PFSK-1 (cell line): ENCODE data around the gene RGS19.

Experiments used
- FOXP2 ChIP-seq: optimal IDR thresholded peaks from 2 replicates; pipeline ENCODE3; 2011; ENCODE audit warnings: borderline replicate concordance, control low read depth, inconsistent platforms; ENCODE audit not compliant: insufficient read depth; ENCODE audit errors: extremely low read length, extremely low read depth
- POLR2AphosphoS5 ChIP-seq: IDR thresholded peaks from 2 replicates; pipeline ENCODE4 v1.6.1; 2012; ENCODE audit warnings: low read depth, mild to moderate bottlenecking, control low read depth, low read length, moderate library complexity
- REST ChIP-seq, 2 experiments: IDR thresholded peaks; 2 replicates each; pipeline versions ENCODE4 v1.6.1 to v1.8.0; 2011 to 2012; ENCODE audit warnings: low read depth in 2 of 2, low read length in 2 of 2, control low read depth in 1 of 2, inconsistent platforms in 1 of 2, mild to moderate bottlenecking in 1 of 2, moderate library complexity in 1 of 2; ENCODE audit not compliant: insufficient read depth in 1 of 2
- SIN3A ChIP-seq: IDR thresholded peaks from 2 replicates; pipeline ENCODE4 v1.6.1; 2012; ENCODE audit warnings: mild to moderate bottlenecking, low read length, moderate library complexity, borderline replicate concordance; ENCODE audit not compliant: insufficient read depth
- TAF1 ChIP-seq: IDR thresholded peaks from 2 replicates; pipeline ENCODE4 v1.6.1; 2012; ENCODE audit warnings: low read length, control low read depth, borderline replicate concordance; ENCODE audit not compliant: insufficient read depth

The RGS19 gene

GRCh38 chr20:64063389-64064144 lies 15.8 kb downstream of the RGS19 start:
- no peak for TF ChIP-seq FOXP2
- TF ChIP-seq POLR2AphosphoS5 = no peak

GRCh38 chr20:64062596-64063388 lies 16.5 kb downstream of the RGS19 start, which contains the start of gene TCEA2:
Gene TCEA2 (plus strand): TSS chr20:64063198. CDS start chr20:64063313, 115 bp downstream.
- no peak for TF ChIP-seq TAF1
- peak; percentile 96 for TF ChIP-seq FOXP2
- peak; percentile 62; the same call in 1 of the 2 replicates for TF ChIP-seq POLR2AphosphoS5
- TF ChIP-seq SIN3A = no peak
- TF ChIP-seq REST (IDR thresholded peaks at IDR 0.05; ENCODE audit: insufficient read depth in 1 of 2, low read depth in 2 of 2, low read length in 2 of 2) = no peak

- TF ChIP-seq REST (IDR thresholded peaks at IDR 0.05; ENCODE audit: insufficient read depth in 1 of 2, low read depth in 2 of 2, low read length in 2 of 2) (no peak), SIN3A (no peak), TAF1 (no peak), FOXP2 (no peak), POLR2AphosphoS5 (no peak)
These were observed 17.1 kb downstream of the RGS19 start for GRCh38 chr20:64062276-64062595.

- TF ChIP-seq SIN3A = no peak
- no peak for TF ChIP-seq REST (IDR thresholded peaks at IDR 0.05; ENCODE audit: insufficient read depth in 1 of 2, low read depth in 2 of 2, low read length in 2 of 2)
- no peak for TF ChIP-seq TAF1
- TF ChIP-seq POLR2AphosphoS5 = no peak
- no peak for TF ChIP-seq FOXP2
These were observed 20.8 kb downstream of the RGS19 start for GRCh38 chr20:64058536-64058935.

GRCh38 chr20:64057628-64058498 lies 21.5 kb downstream of the RGS19 start:
- peak; percentile 85 for TF ChIP-seq FOXP2
- TF ChIP-seq POLR2AphosphoS5 = no peak
